GM12878 (cell line): ENCODE results near the gene TET2. TPM values are rescaled to one million over a fixed set of nuclear protein-coding genes. Genes with fewer than 3 reads are reported as not detected.

Experiments
- ATF2 ChIP-seq: IDR thresholded peaks from 2 replicates; pipeline ENCODE4 v1.6.1; 2012; ENCODE audit warnings: low read length, inconsistent platforms
- CBFB ChIP-seq: IDR thresholded peaks from 2 replicates; pipeline ENCODE4 v1.6.1; 2016; ENCODE audit warnings: antibody characterized with exemption, low read depth
- CTCF ChIP-seq, 3 experiments: IDR thresholded peaks in 2 of 3; conservative IDR thresholded peaks in 1 of 3; 2 replicates each; pipeline ENCODE4 v1.5.1; 2011; ENCODE audit warnings: low read depth in 3 of 3, low read length in 3 of 3, mild to moderate bottlenecking in 3 of 3, control low read depth in 2 of 3, moderate library complexity in 2 of 3, inconsistent platforms in 1 of 3, mixed read lengths in 1 of 3; ENCODE audit not compliant: control insufficient read depth in 2 of 3, insufficient read depth in 1 of 3; ENCODE audit errors: extremely low read depth in 1 of 3
- NR2F1 ChIP-seq: fragments of 450-650 bp; conservative IDR thresholded peaks from 2 replicates; pipeline ENCODE4 v1.6.1; 2017; ENCODE audit warnings: mild to moderate bottlenecking
- POLR2AphosphoS2 ChIP-seq: IDR thresholded peaks from 2 replicates; pipeline ENCODE4 v1.6.1; 2011; ENCODE audit warnings: low read depth, mild to moderate bottlenecking, low read length, improper control_type of control experiment, moderate library complexity
- RUNX3 ChIP-seq: IDR thresholded peaks from 2 replicates; pipeline ENCODE4 v1.6.1; 2012; ENCODE audit warnings: low read length, inconsistent platforms
- WRNIP1 ChIP-seq: IDR thresholded peaks from 2 replicates; pipeline ENCODE4 v1.6.1; 2011; ENCODE audit warnings: low read depth, low read length, improper control_type of control experiment, borderline replicate concordance
- ZBTB11 ChIP-seq: fragments of 450-650 bp; formaldehyde crosslinking; IDR thresholded peaks from 2 replicates; pipeline ENCODE4 v1.5.0; 2022; ENCODE audit warnings: mild to moderate bottlenecking, missing genetic modification characterization
- ZBTB4 ChIP-seq: fragments of 450-650 bp; formaldehyde crosslinking; IDR thresholded peaks from 2 replicates; pipeline ENCODE4 v1.4.0; 2022; ENCODE audit warnings: mild to moderate bottlenecking, moderate library complexity
- ZNF592 ChIP-seq: fragments of 450-650 bp; IDR thresholded peaks from 2 replicates; pipeline ENCODE4 v1.6.1; 2017; ENCODE audit warnings: mild to moderate bottlenecking, moderate library complexity
- polyA plus RNA-seq, 11 experiments: library from polyadenylated mRNA; depleted of rRNA in 4 of 11; unstranded in 6 of 11; stranded (reverse) in 5 of 11; fragments of >200 nt; fragmentation: Nextera tagmentation in 4 of 11; fragmentation: Illumina TruSeq in 1 of 11; extraction: Ambion mirVana in 4 of 11; extraction: Trizol in 1 of 11; gene quantifications; 1 replicate in 1 of 11; 2 replicates in 10 of 11; pipeline versions ENCODE4 v1.2.1 to v1.2.3, GENCODE V29; 2011 to 2016; ENCODE audit warnings: inconsistent platforms in 2 of 11, missing spikeins in 2 of 11, low read depth in 1 of 11
- total RNA-seq, 4 experiments: library from RNA; depleted of rRNA in 3 of 4; stranded (reverse); fragments of >200 nt in 3 of 4; fragmentation: Illumina TruSeq in 1 of 4; extraction: Trizol in 1 of 4; gene quantifications; 2 replicates each; pipeline versions ENCODE4 v1.2.1 to v1.2.3, GENCODE V29; 2013 to 2021

The TET2 gene
- total and polyA plus RNA-seq, 10 of the 15 experiments (the other 5 are each of a cell fraction or from before 2014, with no cell fraction given), result 3.7 to 49.0 (median 27.5) TPM

GRCh38 chr4:105194328-105195231, 47.9 kb downstream of the TET2 start (continued):
- TF ChIP-seq ATF2 (peak; percentile 74), ZNF592 (no peak), CTCF (IDR thresholded peaks at IDR 0.05 in 2 of 3, conservative IDR thresholded peaks at IDR 0.05 in 1 of 3; ENCODE audit: control insufficient read depth in 2 of 3, extremely low read depth in 1 of 3, insufficient read depth in 1 of 3, low read depth in 3 of 3, low read length in 3 of 3) (no peak), POLR2AphosphoS2 (no peak), NR2F1 (peak; percentile 81), ZBTB11 (no peak), CBFB (no peak), RUNX3 (peak; percentile 78), WRNIP1 (no peak), ZBTB4 (CRISPR knock-in tag) (no peak)
